22Rv1 (cell line): ENCODE measurements around the gene KCNIP4.

Experiments used
- ZFX ChIP-seq: fragments of 450-650 bp; IDR thresholded peaks from 2 replicates; pipeline ENCODE4 v1.6.1; 2017; ENCODE audit warnings: antibody characterized with exemption, borderline replicate concordance
- TF ChIP-seq, protein P1 (sequence below): fragments of 450-650 bp; IDR thresholded peaks from 2 replicates; pipeline ENCODE4 v1.5.1; 2017; ENCODE audit warnings: mild to moderate bottlenecking

DNA sequence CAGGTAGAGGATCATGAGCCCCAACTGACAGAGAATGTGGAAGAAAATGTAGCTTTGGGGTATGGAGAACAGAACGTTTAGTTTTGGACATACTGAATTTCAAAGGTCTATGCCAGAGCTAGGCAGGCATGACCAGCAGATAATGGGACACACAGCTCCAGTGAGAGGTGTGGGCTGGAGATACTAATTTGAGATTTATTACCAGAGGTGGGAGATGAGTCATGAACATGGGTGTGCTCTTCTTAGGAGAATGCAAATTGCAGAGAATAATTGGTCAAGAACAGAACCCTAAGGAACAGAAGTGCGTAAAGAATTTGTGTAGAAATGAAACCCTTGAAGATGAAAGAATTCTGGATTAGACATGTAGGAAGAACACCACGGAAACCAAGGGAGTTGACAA lies 1123.1 kb downstream of the KCNIP4 start:
- TF ChIP-seq, protein P1, sequence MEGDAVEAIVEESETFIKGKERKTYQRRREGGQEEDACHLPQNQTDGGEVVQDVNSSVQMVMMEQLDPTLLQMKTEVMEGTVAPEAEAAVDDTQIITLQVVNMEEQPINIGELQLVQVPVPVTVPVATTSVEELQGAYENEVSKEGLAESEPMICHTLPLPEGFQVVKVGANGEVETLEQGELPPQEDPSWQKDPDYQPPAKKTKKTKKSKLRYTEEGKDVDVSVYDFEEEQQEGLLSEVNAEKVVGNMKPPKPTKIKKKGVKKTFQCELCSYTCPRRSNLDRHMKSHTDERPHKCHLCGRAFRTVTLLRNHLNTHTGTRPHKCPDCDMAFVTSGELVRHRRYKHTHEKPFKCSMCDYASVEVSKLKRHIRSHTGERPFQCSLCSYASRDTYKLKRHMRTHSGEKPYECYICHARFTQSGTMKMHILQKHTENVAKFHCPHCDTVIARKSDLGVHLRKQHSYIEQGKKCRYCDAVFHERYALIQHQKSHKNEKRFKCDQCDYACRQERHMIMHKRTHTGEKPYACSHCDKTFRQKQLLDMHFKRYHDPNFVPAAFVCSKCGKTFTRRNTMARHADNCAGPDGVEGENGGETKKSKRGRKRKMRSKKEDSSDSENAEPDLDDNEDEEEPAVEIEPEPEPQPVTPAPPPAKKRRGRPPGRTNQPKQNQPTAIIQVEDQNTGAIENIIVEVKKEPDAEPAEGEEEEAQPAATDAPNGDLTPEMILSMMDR = no peak
- TF ChIP-seq ZFX = no peak
